Type B pancreatic cell (in vitro differentiated cells): ENCODE measurements around the gene SYN1. TPM values are rescaled to one million over a fixed set of nuclear protein-coding genes. Genes with fewer than 3 reads are reported as not detected.

ENCODE experiments used
- DNase-seq: peaks from one replicate; pipeline ENCODE4 v3.0.0; 2021; ENCODE audit warnings: mixed read lengths; ENCODE audit not compliant: unreplicated experiment; ENCODE audit errors: extremely low spot score
- H3K27ac Mint-ChIP-seq: 2 replicates; pipeline ENCODE4 v1.8.0; 2021; ENCODE audit warnings: mild to moderate bottlenecking, mixed read lengths
- H3K27me3 Mint-ChIP-seq: 2 replicates; pipeline ENCODE4 v1.8.0; 2021; ENCODE audit warnings: mixed read lengths
- H3K36me3 Mint-ChIP-seq: 2 replicates; pipeline ENCODE4 v1.8.0; 2021; ENCODE audit warnings: mixed read lengths
- H3K4me1 Mint-ChIP-seq: one replicate; pipeline ENCODE4 v1.8.0; 2021; ENCODE audit warnings: mixed read lengths; ENCODE audit not compliant: unreplicated experiment
- H3K4me3 Mint-ChIP-seq: 2 replicates; pipeline ENCODE4 v1.8.0; 2021; ENCODE audit warnings: mild to moderate bottlenecking, mixed read lengths
- H3K9me3 Mint-ChIP-seq: 2 replicates; pipeline ENCODE4 v1.8.0; 2021; ENCODE audit warnings: mixed read lengths
- CTCF ChIP-seq: fragments of 200-600 bp; sonication (generic); conservative IDR thresholded peaks from 2 replicates; pipeline ENCODE4 v1.5.0; 2021; ENCODE audit warnings: antibody characterized with exemption, mild to moderate bottlenecking
- total RNA-seq: library from RNA; stranded (reverse); gene quantifications from 2 replicates; pipeline ENCODE4 v1.2.1, GENCODE V29; 2021; ENCODE audit warnings: low replicate concordance

SYN1 gene
- total RNA-seq, 1 donor from 2014 or later, result 4.2 TPM

GRCh38 chrX:47568656-47569295, 50.9 kb downstream of the SYN1 start:
- Mint-ChIP-seq H3K4me3 (no peak overlapping the region), H3K27ac (no peak overlapping the region), H3K27me3 (no peaks in the 10 kb centered on the region), H3K36me3 (peaks cover 20% of the 10 kb centered on the region), H3K9me3 (no peaks in the 10 kb centered on the region), H3K4me1 (peaks cover 7% of the 10 kb centered on the region)
- TF ChIP-seq CTCF, result peak; percentile 49
- no peak for DNase-seq

DNA sequence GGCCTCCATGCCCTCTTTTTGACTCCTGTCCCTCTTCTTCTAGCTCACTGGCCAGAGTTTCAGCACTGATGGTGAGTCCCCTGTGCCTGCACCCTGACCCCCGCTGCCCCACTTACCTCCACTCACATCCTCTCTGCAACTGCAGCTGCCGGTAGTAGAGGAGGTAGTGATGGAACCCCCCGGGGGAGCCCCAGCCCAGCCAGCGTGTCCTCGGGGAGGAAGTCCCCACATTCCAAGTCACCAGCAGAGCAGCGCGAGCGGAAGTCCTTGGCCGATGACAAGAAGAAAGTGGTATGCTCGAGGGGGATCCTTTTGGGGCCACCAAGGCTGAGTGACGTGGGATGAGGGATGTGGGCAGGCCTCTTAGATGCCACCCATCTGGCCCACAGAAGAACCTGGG, 52.8 kb downstream of the SYN1 start:
- no peak for DNase-seq
- H3K27me3 Mint-ChIP-seq, result no peaks in the 10 kb centered on the region
- peaks cover 4% of the 10 kb centered on the region for H3K4me1 Mint-ChIP-seq
- H3K9me3 Mint-ChIP-seq, result no peaks in the 10 kb centered on the region
- no peak overlapping the region for H3K27ac Mint-ChIP-seq
- no peak overlapping the region for H3K4me3 Mint-ChIP-seq
- peaks cover 16% of the 10 kb centered on the region for H3K36me3 Mint-ChIP-seq
- no peak for TF ChIP-seq CTCF

DNA sequence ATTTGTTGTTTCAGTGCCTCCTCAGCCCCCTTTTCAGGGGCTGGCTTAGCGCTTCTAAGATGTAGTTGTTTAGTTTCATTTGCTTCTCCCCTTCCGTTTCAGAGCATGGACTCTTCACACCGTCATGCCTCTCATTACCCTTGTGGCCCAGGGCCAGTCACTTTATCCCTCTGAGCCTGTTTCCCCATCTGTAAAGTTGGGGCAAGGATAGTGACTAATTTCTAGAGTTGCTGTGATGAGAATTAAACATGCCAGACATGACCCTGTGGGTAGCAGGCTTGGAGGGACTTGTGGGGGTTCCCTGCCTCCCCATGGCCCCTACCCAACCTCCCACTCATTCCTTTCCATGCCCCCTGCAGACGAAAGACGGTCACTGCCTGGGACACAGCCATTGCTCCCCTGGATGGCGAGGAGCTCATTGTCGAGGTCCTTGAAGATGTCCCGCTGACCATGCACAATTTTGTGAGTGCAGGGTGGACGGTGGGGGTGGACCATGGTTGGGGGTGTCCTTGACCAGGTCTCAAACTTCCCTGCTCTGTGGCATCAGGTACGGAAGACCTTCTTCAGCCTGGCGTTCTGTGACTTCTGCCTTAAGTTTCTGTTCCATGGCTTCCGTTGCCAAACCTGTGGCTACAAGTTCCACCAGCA, 55.1 kb downstream of the SYN1 start:
- no peak for DNase-seq
- no peak overlapping the region for H3K27ac Mint-ChIP-seq
- no peaks in the 10 kb centered on the region for H3K27me3 Mint-ChIP-seq
- peaks cover 16% of the 10 kb centered on the region for H3K4me1 Mint-ChIP-seq
- TF ChIP-seq CTCF, result no peak
- peaks cover 14% of the 10 kb centered on the region for H3K36me3 Mint-ChIP-seq
- no peak overlapping the region for H3K4me3 Mint-ChIP-seq
- H3K9me3 Mint-ChIP-seq, result no peaks in the 10 kb centered on the region

- no peaks in the 10 kb centered on the region for H3K9me3 Mint-ChIP-seq
- DNase-seq, result no peak
Measured at GRCh38 chrX:47563801-47564315, 55.8 kb downstream of the SYN1 start.

DNA sequence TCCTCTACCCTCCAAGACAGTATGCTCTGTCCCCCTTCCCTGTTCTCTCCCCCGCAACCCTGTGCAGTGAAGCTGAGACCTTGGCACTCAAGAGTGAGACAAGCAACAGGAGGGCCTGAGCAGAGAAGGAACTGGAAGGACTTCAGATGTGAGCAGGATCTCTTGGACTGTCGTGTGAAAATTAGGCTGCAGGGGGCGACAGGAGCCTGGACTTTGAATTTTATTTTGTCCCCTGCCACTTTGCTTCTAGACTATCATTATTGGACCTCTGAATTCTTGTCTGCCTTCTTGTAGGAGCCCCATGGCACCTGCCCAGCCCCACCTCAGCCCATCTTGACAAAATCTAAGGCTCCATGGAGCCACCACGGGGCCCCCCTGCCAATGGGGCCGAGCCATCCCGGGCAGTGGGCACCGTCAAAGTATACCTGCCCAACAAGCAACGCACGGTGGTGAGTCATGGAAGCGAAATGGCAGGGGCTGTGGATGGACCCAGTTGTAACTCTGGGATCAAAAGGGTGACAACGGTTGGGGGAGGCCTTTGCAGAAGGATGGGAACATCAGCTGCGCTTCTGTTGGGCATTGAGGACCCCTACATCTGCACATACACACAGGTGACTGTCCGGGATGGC, 56.9 kb downstream of the SYN1 start:
- H3K4me1 Mint-ChIP-seq, result peaks cover 16% of the 10 kb centered on the region
- H3K27ac Mint-ChIP-seq, result no peak overlapping the region
- H3K9me3 Mint-ChIP-seq, result no peaks in the 10 kb centered on the region

More at GRCh38 chrX:47563801-47564315, 55.8 kb downstream of the SYN1 start:
- no peak overlapping the region for H3K27ac Mint-ChIP-seq
- peaks cover 10% of the 10 kb centered on the region for H3K36me3 Mint-ChIP-seq
- peaks cover 16% of the 10 kb centered on the region for H3K4me1 Mint-ChIP-seq
- H3K4me3 Mint-ChIP-seq, result no peak overlapping the region
- TF ChIP-seq CTCF, result no peak
- no peaks in the 10 kb centered on the region for H3K27me3 Mint-ChIP-seq

More for the DNA sequence above, 56.9 kb downstream of the SYN1 start:
- H3K4me3 Mint-ChIP-seq, result peak overlapping the region; percentile 81
- peaks cover 10% of the 10 kb centered on the region for H3K36me3 Mint-ChIP-seq
- no peaks in the 10 kb centered on the region for H3K27me3 Mint-ChIP-seq
- no peak for DNase-seq
- peak; percentile 58 for TF ChIP-seq CTCF
